Activated naive CD4-positive, alpha-beta T cell treated with anti-CD3 and anti-CD28 coated beads for 36 hours (primary cell): ENCODE measurements around the gene MAGEA1. TPM values are rescaled to one million over a fixed set of nuclear protein-coding genes. Genes with fewer than 3 reads are reported as not detected.
"Not testable (repeated sequence)": the region's sequence is repeated elsewhere in the genome, so short reads cannot be mapped to it uniquely, and the experiment has no call there.

Experiments
- CTCF ChIA-PET: fragments of 350-600 bp; sonication (Branson Sonifier 250); formaldehyde crosslinking; loops from one replicate; lab custom pipeline; 2021; ENCODE audit warnings: antibody characterized with exemption; lab: Charles Lee
- DNase-seq: peaks from one replicate; pipeline ENCODE4 v3.0.0-alpha.2; 2020
- H3K27ac Mint-ChIP-seq: one replicate; pipeline ENCODE4 v1.8.0; 2021; ENCODE audit warnings: mild to moderate bottlenecking, mixed read lengths
- H3K27me3 Mint-ChIP-seq: one replicate; pipeline ENCODE4 v1.8.0; 2021; ENCODE audit warnings: low read depth, mixed read lengths
- H3K36me3 Mint-ChIP-seq: one replicate; pipeline ENCODE4 v1.8.0; 2021; ENCODE audit warnings: low read depth, mixed read lengths
- H3K4me1 Mint-ChIP-seq: one replicate; pipeline ENCODE4 v1.8.0; 2021; ENCODE audit warnings: low read depth, mixed read lengths
- H3K4me3 Mint-ChIP-seq: one replicate; pipeline ENCODE4 v1.8.0; 2021; ENCODE audit warnings: mild to moderate bottlenecking, moderate library complexity, mixed read lengths
- H3K9me3 Mint-ChIP-seq: one replicate; pipeline ENCODE4 v1.8.0; 2021; ENCODE audit warnings: mixed read lengths
- intact Hi-C: fragments of 100-400 bp; cut with micrococcal nuclease; formaldehyde crosslinking; loops from one replicate; pipeline ENCODE4 v1.15.1; 2023
- total RNA-seq, 2 experiments: library from RNA; stranded (reverse); gene quantifications; one replicate each; pipeline ENCODE4 v1.2.3, GENCODE V29; 2021

Gene MAGEA1, protein sequence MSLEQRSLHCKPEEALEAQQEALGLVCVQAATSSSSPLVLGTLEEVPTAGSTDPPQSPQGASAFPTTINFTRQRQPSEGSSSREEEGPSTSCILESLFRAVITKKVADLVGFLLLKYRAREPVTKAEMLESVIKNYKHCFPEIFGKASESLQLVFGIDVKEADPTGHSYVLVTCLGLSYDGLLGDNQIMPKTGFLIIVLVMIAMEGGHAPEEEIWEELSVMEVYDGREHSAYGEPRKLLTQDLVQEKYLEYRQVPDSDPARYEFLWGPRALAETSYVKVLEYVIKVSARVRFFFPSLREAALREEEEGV
- not detected for total RNA-seq

DNA sequence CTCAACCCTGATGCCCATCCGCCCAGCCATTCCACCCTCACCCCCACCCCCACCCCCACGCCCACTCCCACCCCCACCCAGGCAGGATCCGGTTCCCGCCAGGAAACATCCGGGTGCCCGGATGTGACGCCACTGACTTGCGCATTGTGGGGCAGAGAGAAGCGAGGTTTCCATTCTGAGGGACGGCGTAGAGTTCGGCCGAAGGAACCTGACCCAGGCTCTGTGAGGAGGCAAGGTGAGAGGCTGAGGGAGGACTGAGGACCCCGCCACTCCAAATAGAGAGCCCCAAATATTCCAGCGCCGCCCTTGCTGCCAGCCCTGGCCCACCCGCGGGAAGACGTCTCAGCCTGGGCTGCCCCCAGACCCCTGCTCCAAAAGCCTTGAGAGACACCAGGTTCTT is at the start of gene MAGEA1:
Gene MAGEA1 (plus strand): TSS at position 154 of the 400 bp plus-strand sequence. CDS start 3,106 bp downstream, outside the sequence.
- intact Hi-C loops: no loop called here
- Mint-ChIP-seq H3K4me1 (no peaks in the 10 kb centered on the region), H3K4me3 (no peak within 1 kb of the TSS), H3K27me3 (no peaks in the 10 kb centered on the region), H3K9me3 (no peaks in the 10 kb centered on the region), H3K36me3 (no peaks in the 10 kb centered on the region), H3K27ac (no peak within 1 kb of the TSS)
- no peak for DNase-seq
- CTCF ChIA-PET: no interaction called here

DNA sequence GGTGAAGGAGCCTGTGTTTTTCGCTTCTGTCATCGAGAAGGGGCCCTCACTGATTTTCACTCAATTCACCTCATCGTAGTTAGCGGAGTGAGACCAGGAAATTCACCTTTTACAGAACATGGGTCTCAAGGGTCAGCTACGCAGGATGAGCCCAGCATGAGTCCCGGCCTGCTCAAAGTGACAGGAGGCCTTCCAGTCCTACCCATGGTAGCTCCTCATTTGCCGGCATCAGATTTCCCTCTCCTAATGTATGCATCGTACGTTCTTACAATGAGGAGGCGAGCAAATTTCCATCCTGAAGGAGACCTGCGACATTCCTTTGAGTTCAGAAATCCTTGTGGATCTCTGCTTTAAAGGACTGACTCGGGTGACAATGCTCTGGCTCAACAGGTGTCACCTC is 46.2 kb upstream of the MAGEA1 start:
- CTCF ChIA-PET, H3K4me3 Mint-ChIP-seq, intact Hi-C loops, DNase-seq, H3K9me3 Mint-ChIP-seq, H3K27me3 Mint-ChIP-seq, H3K27ac Mint-ChIP-seq, H3K36me3 Mint-ChIP-seq, H3K4me1 Mint-ChIP-seq: not testable (repeated sequence)

DNA sequence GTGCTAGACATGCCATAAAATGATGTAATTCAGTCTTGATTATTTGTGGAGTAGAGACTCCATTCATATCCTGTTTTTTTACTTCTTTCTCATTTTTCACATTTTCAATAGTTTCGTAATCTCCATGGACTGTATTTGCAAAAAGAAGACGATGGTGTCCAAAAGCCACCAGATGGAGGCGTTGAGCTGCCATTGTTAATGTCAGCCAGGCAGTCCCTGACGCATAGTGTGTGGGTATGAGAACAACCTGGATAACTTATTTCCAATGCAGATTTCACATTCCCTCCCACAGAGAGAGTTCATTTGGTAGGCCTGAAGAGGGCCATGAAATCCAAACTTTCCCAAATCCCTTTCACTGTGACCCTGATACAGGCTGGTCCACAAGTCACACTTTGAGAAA is 40.0 kb upstream of the MAGEA1 start:
- DNase-seq, intact Hi-C loops, H3K4me3 Mint-ChIP-seq, H3K4me1 Mint-ChIP-seq, H3K27ac Mint-ChIP-seq, CTCF ChIA-PET, H3K36me3 Mint-ChIP-seq, H3K27me3 Mint-ChIP-seq, H3K9me3 Mint-ChIP-seq: not testable (repeated sequence)

GRCh38 chrX:153146288-153146687 is 32.8 kb upstream of the MAGEA1 start:
- H3K4me1 Mint-ChIP-seq, H3K9me3 Mint-ChIP-seq, H3K27me3 Mint-ChIP-seq, H3K36me3 Mint-ChIP-seq, DNase-seq, H3K27ac Mint-ChIP-seq, H3K4me3 Mint-ChIP-seq, CTCF ChIA-PET, intact Hi-C loops: not testable (repeated sequence)

DNA sequence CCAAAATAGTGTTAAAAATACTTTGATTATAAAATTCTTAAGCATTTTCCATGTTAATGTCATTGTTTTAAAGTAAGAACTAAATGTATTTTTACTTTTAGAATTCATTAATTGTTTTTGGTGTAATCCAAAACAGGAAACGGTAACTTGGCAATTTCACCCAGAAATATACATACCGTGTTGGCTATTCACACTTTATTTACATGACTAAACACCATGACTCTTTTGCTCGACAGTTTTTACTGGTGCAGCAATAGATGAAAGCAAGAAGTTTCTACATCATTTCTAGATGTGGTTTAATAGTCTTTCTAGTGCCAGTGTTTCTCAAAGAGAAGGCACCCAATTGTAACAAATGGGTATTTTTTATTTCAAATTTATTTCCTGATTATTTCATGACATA is 25.6 kb upstream of the MAGEA1 start:
- Mint-ChIP-seq H3K4me1 (no peaks in the 10 kb centered on the region), H3K27ac (no peak overlapping the region), H3K36me3 (no peaks in the 10 kb centered on the region), H3K27me3 (peaks cover 2% of the 10 kb centered on the region), H3K9me3 (no peaks in the 10 kb centered on the region), H3K4me3 (no peak overlapping the region)
- intact Hi-C loops: no loop called here
- CTCF ChIA-PET: no interaction called here
- no peak for DNase-seq

DNA sequence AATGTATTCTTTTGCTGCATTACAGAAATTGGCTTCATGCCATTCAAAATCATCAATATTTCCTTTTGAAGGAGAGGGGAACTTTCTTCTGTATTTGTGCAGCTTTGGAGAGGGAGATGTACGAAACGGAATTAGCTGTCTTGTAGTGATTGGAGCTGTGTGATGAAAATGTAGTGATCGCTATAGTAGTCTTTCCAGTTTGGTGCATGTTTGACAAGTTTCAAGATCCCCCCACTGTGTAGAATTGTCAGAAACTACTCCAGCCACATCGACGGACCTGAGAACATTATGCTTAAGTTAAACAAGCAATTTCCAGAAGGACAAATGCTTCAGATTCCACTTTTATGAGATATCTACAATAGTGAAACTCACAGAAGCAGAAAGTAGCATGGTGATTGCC is 21.6 kb upstream of the MAGEA1 start:
- CTCF ChIA-PET: no interaction called here
- DNase-seq: no peak
- Mint-ChIP-seq H3K27me3 (peaks cover 2% of the 10 kb centered on the region), H3K4me3 (no peak overlapping the region), H3K9me3 (no peaks in the 10 kb centered on the region), H3K4me1 (no peaks in the 10 kb centered on the region), H3K27ac (no peak overlapping the region), H3K36me3 (no peaks in the 10 kb centered on the region)
- intact Hi-C loops: no loop called here

DNA sequence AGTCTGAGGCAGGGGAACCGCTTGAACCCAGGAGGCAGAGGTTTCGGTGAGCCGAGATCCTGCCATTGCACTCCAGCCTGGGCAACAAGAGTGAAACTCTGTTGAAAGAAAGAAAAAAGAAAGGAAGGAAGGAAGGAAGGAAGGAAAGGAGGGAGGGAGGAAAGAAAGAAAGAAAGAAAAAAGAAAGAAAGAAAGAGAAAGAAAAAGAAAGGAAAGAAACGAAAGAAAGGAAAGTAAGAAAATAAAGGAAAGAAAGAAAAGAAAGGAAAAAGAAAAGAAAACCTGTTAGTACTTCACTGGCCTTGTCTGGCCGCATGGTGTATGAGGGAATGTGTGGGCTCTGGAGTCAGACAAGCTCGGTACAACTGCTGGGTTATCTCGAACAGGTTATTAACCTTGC is 20.8 kb upstream of the MAGEA1 start:
- H3K4me1 Mint-ChIP-seq: no peaks in the 10 kb centered on the region
- H3K36me3 Mint-ChIP-seq: no peaks in the 10 kb centered on the region
- H3K9me3 Mint-ChIP-seq: no peaks in the 10 kb centered on the region
- CTCF ChIA-PET: no interaction called here
- no peak for DNase-seq
- H3K4me3 Mint-ChIP-seq: no peak overlapping the region
- no peak overlapping the region for H3K27ac Mint-ChIP-seq
- intact Hi-C loops: no loop called here
- peaks cover 2% of the 10 kb centered on the region for H3K27me3 Mint-ChIP-seq

DNA sequence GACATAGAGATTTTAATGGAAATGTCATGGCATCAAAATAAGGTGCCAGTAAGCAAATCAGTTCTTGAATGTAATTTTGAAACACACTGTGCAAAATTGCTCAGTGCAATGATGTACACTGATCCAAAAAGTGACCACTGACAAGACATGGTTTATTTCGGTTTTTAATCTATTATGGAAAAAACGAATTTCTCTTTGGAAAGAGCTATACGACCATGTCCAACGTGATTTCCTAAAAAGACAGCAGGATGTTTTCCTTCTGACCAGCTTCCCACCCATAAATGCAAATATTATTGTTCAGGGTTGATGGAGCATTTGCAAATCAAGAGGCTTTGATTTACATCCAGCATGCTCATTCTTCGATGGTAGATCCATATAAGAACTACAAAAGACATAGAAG is 17.1 kb upstream of the MAGEA1 start:
- Mint-ChIP-seq H3K4me1 (no peaks in the 10 kb centered on the region), H3K36me3 (no peaks in the 10 kb centered on the region), H3K27ac (no peak overlapping the region), H3K27me3 (no peaks in the 10 kb centered on the region), H3K4me3 (no peak overlapping the region), H3K9me3 (no peaks in the 10 kb centered on the region)
- intact Hi-C loops: no loop called here
- CTCF ChIA-PET: no interaction called here
- no peak for DNase-seq

DNA sequence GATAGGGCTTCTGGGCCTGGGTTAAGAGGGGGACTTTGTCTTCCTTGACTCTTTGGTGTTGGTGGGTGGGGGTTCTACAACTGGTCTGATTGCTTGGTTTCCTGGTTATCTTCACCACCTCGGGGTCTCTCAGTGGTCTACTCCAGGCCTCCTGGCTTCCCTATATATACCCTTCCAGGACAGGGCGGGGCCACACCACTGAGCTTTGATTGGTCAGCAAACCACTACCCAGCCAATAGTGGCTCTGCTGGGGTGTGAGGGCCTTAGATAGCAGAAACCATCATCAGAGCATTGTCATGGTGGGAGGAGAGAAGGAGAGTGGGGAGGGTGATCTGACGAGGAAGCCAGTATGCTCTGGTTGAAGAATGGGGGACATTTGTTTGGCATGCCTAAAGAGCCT is 14.4 kb upstream of the MAGEA1 start:
- no peaks in the 10 kb centered on the region for H3K36me3 Mint-ChIP-seq
- H3K27me3 Mint-ChIP-seq: no peaks in the 10 kb centered on the region
- DNase-seq: no peak
- no peak overlapping the region for H3K4me3 Mint-ChIP-seq
- H3K4me1 Mint-ChIP-seq: no peaks in the 10 kb centered on the region
- intact Hi-C loops: no loop called here
- H3K27ac Mint-ChIP-seq: no peak overlapping the region
- no peaks in the 10 kb centered on the region for H3K9me3 Mint-ChIP-seq
- CTCF ChIA-PET: no interaction called here

DNA sequence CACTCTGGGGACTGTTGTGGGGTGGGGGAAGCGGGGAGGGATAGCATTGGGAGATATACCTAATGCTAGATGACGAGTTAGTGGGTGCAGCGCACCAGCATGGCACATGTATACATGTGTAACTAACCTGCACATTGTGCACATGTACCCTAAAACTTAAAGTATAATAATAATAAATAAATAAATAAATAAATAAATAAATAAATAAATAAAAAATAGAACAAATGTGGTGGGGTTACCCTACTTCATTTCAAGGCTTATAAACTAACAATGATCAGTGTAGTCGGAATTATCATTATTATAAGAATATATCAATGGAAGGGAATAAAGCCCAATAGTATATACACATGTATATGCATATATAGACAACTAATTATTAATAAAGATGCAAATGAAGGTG is 10.7 kb upstream of the MAGEA1 start:
- H3K9me3 Mint-ChIP-seq, H3K27me3 Mint-ChIP-seq, H3K27ac Mint-ChIP-seq, H3K4me1 Mint-ChIP-seq, H3K36me3 Mint-ChIP-seq, DNase-seq, intact Hi-C loops, CTCF ChIA-PET, H3K4me3 Mint-ChIP-seq: not testable (repeated sequence)

- Mint-ChIP-seq H3K36me3 (no peaks in the 10 kb centered on the region), H3K9me3 (no peaks in the 10 kb centered on the region), H3K4me3 (no peak overlapping the region), H3K27ac (no peak overlapping the region), H3K27me3 (no peaks in the 10 kb centered on the region), H3K4me1 (no peaks in the 10 kb centered on the region)
- DNase-seq: no peak
- CTCF ChIA-PET: no interaction called here
- intact Hi-C loops: no loop called here
These were observed 2.7 kb downstream of the MAGEA1 start for GRCh38 chrX:153181822-153182221.

- Mint-ChIP-seq H3K4me1 (no peaks in the 10 kb centered on the region), H3K27me3 (peaks cover under 1% of the 10 kb centered on the region), H3K27ac (no peak overlapping the region), H3K9me3 (no peaks in the 10 kb centered on the region), H3K4me3 (no peak overlapping the region), H3K36me3 (no peaks in the 10 kb centered on the region)
- DNase-seq: no peak
- CTCF ChIA-PET: no interaction called here
- intact Hi-C loops: no loop called here
These were observed 5.7 kb downstream of the MAGEA1 start for GRCh38 chrX:153184787-153185186.

DNA sequence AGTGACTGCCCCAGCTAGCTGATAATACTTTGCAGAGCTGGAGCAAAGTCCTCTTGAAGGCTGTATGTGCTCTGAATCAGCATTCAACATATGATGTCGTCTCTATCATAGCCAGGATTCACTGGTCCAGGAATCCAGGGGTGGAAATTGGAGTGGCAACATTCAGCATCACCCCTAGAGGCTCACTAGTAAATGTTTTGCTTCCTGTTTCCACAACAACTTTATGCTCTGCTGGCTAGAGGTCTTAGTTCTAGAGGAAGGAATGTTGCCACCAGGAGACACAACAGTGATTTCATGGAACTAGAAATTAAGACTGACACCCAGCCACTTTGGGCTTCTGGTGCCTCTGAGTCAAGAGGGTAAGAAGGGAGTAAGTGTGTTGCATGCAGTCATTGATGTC is 11.3 kb downstream of the MAGEA1 start:
- Mint-ChIP-seq H3K4me1 (no peaks in the 10 kb centered on the region), H3K27ac (no peak overlapping the region), H3K4me3 (no peak overlapping the region), H3K9me3 (no peaks in the 10 kb centered on the region), H3K27me3 (peaks cover 5% of the 10 kb centered on the region), H3K36me3 (no peaks in the 10 kb centered on the region)
- intact Hi-C loops: no loop called here
- CTCF ChIA-PET: no interaction called here
- no peak for DNase-seq
